GDM1 (cell line): ENCODE results near the gene RBM19.
"Not testable (repeated sequence)": the region's sequence is repeated elsewhere in the genome, so short reads cannot be mapped to it uniquely, and the experiment has no call there.

ENCODE experiments used
- DNase-seq: peaks from one replicate; lab custom pipeline; 2025; lab: John Stamatoyannopoulos, UW

RBM19 gene

GRCh38 chr12:113965951-113966797, at the start of gene RBM19:
RBM19 (minus strand) TSS chr12:113966325; CDS start chr12:113966227, 98 bp downstream.
- DNase-seq, result peak; percentile 93

- no peak for DNase-seq
Measured at GRCh38 chr12:114015851-114016250, 49.7 kb upstream of the RBM19 start.

- DNase-seq, result no peak
Measured at GRCh38 chr12:114013575-114014345, 47.6 kb upstream of the RBM19 start.

GRCh38 chr12:114012744-114013431, 46.8 kb upstream of the RBM19 start:
- no peak for DNase-seq

- no peak for DNase-seq
Measured at GRCh38 chr12:114011711-114012110, 45.6 kb upstream of the RBM19 start.

- no peak for DNase-seq
Measured at GRCh38 chr12:114006482-114007425, 40.6 kb upstream of the RBM19 start.

- no peak for DNase-seq
Measured at GRCh38 chr12:114004402-114004801, 38.3 kb upstream of the RBM19 start.

- no peak for DNase-seq
Measured at GRCh38 chr12:114003286-114003685, 37.2 kb upstream of the RBM19 start.

- DNase-seq, result no peak
Measured at GRCh38 chr12:114001511-114002340, 35.6 kb upstream of the RBM19 start.

- no peak for DNase-seq
Measured at GRCh38 chr12:114000861-114001260, 34.7 kb upstream of the RBM19 start.

GRCh38 chr12:114000261-114000660, 34.1 kb upstream of the RBM19 start:
- not testable (repeated sequence) for DNase-seq

- no peak for DNase-seq
Measured at GRCh38 chr12:113997365-113997764, 31.2 kb upstream of the RBM19 start.

- DNase-seq, result no peak
Measured at GRCh38 chr12:113996026-113996425, 29.9 kb upstream of the RBM19 start.

- no peak for DNase-seq
Measured at GRCh38 chr12:113994051-113994450, 27.9 kb upstream of the RBM19 start.

- not testable (repeated sequence) for DNase-seq
Measured at GRCh38 chr12:113992751-113993150, 26.6 kb upstream of the RBM19 start.

- no peak for DNase-seq
Measured at GRCh38 chr12:113991224-113992044, 25.3 kb upstream of the RBM19 start.

- no peak for DNase-seq
Measured at GRCh38 chr12:113990250-113991223, 24.4 kb upstream of the RBM19 start.

- no peak for DNase-seq
Measured at GRCh38 chr12:113988976-113989375, 22.9 kb upstream of the RBM19 start.
